ENCODE measurements around the gene SLC2A3.

DNA sequence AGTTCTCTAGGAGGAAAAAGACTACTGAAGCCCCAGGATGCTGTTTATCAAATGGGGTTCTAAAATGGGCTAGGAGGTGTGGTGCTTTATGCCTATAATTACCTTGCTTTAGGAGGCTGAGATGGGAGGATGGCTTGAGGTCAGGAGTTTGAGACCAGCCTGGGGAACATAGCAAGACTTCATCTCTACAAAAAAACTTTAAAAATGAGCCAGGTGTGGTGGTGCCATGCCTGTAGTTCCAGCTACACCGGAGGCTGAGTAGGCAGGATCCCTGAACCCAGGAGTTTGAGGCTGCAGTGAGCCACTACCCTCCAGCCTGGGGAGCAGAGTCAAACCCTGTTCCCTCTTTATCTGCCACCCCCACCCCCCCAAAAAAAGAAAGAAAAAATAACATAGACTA, 23.3 kb upstream of the SLC2A3 start:
- no peak for TF ChIP-seq POLR2A (IDR thresholded peaks at IDR 0.05)
- no peak for TF ChIP-seq EP300 (IDR thresholded peaks at IDR 0.05; ENCODE audit: low read depth)

Data from transverse colon (tissue), 1 donor.